GM21717 (cell line): ENCODE results near the gene FAR2.

ENCODE experiments used
- ATAC-seq: cut with Tn5 transposase; IDR thresholded peaks from one replicate; pipeline ENCODE4 v1.9.1; 2021; ENCODE audit warnings: mild to moderate bottlenecking, moderate library complexity; ENCODE audit not compliant: unreplicated experiment

The FAR2 gene

DNA sequence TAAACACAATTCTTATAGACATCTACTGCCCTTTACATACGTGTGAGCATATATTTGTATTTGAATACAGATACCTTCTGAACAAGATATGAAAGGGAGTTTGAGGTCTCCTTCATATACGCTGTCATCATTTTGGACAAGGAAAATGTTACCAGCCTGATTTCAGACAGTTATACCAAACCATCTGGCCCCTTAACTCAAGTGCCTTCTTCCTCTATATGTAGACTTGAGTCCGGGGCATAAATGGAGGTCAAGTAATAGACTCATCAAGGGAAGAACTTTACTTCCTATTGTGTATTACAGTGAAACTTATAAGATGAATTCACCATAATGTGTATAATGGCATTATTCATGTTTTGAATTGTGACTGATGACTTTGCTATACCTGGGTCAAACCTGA lies 52.2 kb downstream of the FAR2 start:
- no peak for ATAC-seq

- no peak for ATAC-seq
Observed at GRCh38 chr12:29201746-29202145, 52.7 kb downstream of the FAR2 start.

DNA sequence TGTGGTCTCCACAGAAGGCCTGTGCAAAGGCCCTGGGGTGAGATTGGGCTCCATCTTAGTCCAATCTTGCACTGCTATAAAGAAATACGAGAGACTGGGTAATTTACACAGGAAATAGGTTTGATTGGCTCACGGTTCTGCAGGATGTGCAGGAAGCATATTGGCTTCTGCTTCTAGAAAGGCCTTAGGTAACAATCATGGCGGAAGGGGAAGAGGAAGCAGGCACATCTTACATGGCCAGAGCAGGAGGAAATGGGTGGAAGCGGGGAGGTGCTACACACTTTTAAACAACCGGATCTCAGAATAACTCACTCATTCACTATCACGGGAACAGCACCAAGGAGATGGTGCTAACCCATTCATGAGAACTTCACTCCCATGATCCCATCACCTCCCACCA lies 55.4 kb downstream of the FAR2 start:
- no peak for ATAC-seq

DNA sequence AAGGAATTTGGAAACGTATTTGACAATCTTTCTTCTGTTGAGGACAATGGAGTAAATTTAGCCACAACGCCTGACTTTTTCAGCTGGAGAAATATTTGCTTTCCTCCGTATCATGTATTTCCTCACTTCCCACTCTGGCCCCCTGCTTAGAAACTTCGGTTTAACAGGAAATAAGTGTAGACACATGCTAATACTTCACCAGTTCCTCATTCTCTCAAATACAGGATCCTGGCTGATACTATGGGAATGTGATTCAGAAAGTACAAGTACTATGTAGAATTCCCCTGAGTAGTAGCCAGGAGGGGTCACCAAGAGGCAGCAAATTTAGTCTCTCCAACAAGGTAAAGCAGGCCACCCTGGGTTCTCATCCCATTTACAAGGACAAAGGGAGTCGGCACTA lies 58.0 kb downstream of the FAR2 start:
- ATAC-seq = no peak

DNA sequence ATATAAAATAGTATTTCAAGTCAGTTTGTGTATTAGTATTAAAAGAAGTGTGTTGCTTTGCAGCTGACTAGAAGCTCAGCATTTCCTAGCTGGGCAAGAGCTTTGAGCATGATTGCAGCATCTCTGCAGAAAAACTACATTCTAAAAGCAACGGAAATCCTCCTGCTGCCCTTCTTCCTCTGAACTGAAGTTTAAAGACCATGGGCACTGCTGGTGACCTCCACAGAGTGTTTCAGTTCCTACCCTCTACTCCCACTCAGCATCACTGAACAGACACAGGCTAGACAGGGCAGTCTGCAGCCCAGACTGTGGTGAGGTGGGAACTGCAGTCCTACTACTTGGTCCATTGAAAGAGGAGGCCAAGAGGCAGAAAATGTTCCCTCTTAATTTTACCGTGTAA lies 59.0 kb downstream of the FAR2 start:
- ATAC-seq = no peak

DNA sequence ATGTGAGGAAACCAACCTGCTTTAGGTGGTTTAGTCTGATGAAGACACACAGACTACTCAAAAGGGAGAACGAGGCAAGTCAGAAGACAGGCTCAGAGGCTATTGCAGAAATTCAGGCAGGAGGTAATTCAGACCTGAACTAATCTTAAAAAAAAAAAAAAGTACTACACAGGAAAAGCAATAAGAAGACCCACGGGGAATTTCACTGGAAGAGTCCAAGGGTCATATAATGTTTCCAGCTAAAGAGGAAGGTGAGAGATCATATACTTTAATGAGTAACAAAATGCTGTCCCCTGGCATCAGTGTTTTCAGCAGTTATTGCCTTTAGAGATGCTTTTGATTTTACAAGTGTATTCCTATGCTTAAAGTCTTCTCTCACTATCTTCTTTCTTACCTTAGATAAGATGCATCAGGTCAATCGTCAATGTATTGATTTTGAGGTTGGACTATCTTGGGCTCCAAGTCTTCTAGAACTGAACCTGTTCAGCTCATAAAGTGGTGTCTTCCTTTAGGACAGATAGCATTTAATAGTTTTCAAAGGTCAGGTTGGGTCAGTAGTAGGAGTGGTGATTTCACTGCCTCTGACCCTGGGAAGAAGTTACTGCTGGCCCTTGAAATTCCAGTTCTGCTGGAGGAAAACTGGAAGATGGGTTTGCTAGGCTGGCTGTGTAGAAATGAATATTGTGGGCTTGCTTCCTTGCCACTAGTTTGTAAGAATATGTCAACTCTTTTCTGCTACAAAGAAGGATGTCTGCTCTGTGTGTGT lies 60.0 kb downstream of the FAR2 start:
- ATAC-seq = no peak

DNA sequence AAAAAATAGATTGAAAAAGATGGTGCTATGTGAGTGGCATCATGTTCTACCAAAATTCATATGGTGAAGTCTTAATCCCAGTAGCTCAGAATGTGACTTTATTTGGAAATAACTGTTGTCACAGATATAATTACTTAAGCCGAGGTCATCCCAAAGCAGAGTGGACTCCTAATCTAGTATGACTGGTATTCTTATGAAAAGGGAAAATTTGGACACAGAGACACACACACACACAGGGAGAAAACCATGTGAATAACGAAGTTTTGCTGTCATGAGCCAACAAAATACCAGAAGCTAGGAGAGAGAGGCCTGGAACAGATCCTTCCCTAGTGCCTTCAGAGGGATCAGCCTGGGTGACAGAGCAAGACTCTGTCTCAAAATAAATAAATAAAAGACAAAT lies 62.6 kb downstream of the FAR2 start:
- no peak for ATAC-seq

GRCh38 chr12:29212682-29213403 lies 63.8 kb downstream of the FAR2 start:
- ATAC-seq = no peak

GRCh38 chr12:29216266-29216665 lies 67.2 kb downstream of the FAR2 start:
- ATAC-seq = no peak

- no peak for ATAC-seq
Observed at GRCh38 chr12:29216797-29217575, 67.9 kb downstream of the FAR2 start.

DNA sequence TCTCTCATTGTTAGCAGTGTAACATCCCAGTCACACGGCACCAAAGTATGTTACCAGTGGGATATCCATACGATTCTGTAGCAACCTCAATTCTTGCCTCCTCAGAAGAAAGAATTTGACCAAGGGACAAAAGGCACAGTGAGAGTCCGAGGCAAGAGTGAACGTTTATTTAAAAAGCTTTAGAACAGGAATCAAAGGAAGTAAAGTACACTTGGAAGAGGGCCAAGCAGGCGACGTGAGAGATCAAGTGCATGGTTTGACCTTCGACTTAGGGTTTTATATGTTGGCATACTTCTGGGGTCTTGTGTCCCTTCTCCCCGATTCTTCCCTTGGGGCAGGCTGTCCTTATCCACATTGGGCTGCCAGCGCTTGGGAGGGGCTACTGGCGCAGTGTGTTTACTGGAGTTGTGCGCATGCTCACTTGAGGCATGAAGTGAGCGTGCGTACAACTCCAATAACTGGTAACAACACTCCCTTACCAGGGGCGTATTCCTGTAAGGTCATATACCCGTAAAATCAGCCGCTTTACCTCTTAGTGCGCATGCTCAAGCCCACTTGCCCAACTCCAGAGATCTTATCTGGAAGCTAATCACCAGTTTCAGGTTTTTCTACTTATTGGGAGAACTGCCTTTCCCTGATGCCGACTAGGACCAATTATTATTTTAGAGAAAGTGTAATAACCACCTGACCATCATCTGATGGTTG lies 71.7 kb downstream of the FAR2 start:
- no peak for ATAC-seq

- ATAC-seq = no peak
Observed at GRCh38 chr12:29222200-29222599, 73.1 kb downstream of the FAR2 start.

DNA sequence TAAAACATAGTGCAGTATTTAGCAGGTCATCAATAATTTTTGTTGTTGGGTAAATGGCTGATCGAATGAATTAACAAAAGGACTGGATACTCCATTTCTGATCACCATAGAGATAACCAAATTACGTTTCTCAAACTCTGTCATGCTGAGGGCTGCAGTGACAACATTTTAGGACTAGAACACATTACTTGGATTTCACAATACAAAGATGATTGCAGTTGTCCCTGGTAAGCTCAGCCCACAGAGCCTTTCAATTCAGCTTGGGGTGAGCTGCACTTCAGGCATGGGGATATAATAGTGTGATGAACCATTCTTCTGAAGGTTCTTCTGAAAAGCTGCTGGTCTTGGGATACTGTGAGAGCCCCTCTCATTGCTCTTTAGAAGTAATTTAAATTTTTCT lies 74.3 kb downstream of the FAR2 start:
- no peak for ATAC-seq

GRCh38 chr12:29223956-29224543 lies 75.0 kb downstream of the FAR2 start:
- no peak for ATAC-seq

GRCh38 chr12:29224572-29224971 lies 75.5 kb downstream of the FAR2 start:
- ATAC-seq = no peak

- ATAC-seq = no peak
Observed at GRCh38 chr12:29225834-29226233, 76.8 kb downstream of the FAR2 start.

DNA sequence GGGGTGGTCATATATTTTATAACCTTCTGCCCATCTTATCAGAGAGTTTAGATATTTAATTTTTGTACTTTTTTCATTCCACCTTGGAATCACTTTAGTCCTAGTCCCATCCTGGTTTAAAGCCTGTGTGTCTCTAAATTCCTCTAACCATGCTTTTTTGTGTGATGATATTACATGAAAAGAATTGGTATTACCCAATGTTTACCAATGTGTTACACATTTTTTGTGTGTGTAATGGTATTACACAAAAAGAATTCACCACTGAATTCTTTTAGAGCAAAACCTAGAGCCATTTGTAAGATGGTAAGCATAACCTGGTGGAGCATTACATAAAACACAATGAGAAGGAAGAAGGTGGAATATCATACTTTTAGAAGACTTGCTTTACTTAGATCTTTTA lies 77.5 kb downstream of the FAR2 start:
- ATAC-seq = no peak

DNA sequence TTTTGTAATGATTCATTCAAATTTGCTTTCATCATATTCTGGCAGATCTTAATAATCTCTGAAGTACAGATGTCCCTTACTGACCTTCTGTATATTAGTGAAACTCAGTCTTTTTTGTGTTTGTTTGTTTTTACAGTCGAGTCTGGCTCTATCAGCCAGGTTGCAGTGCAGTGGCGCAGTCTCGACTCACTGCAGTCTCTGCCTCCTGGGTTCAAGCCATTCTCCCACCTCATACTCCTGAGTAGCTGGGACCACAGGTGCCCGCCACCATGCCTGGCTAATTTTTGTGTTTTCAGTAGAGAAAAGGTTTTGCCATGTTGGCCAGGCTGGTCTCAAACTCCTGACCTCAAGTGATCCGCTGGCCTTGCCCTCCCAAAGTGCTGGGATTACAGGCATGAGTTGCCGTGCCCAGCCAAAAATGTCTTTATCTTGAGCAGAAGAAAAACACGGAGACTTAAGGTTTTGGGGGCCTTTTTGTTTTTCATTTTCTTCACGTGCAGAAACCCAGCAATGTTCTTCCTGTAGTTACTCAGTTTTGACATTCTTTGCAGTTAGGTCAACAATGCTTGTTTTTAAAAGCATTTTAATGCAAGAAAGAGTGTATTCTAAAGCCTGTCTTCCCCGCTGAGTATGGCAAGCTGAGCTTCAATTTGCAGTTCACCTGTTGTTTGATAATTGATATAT lies 79.5 kb downstream of the FAR2 start:
- no peak for ATAC-seq

- ATAC-seq = no peak
Observed at GRCh38 chr12:29229158-29229505, 80.1 kb downstream of the FAR2 start.

DNA sequence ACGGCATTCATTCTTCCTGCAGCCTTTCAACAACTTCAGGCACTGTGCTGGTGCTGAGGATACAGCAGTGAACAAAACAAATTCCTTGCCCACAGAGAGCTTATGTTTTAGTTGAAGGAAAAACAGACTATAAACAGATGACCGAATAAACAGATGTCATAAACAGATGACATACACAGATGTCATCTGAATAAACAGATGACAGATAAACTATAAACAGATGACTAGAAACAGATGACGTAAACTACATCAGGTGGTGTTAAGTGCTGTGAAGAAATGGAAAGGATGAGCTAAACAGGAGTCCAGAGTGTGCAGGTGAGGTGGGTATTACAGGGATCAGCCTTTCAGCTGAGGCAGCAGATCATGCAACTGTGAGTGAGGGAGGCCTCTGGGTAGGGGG lies 80.9 kb downstream of the FAR2 start:
- no peak for ATAC-seq
